Diencephalon (tissue), 1 donor: Measurements from ENCODE around the gene SLC18A2. TPM values are rescaled to one million over a fixed set of nuclear protein-coding genes. Genes with fewer than 3 reads are reported as not detected.

Experiments used
- total RNA-seq: library from RNA; depleted of rRNA; stranded (reverse); fragments of >200 nt; gene quantifications from one replicate; pipeline ENCODE4 v1.2.3, GENCODE V29; 2014

SLC18A2 gene
- 13.1 TPM for total RNA-seq

GRCh38 chr10:117240621-117241529, at the start of gene SLC18A2:
TSS of gene SLC18A2 (plus strand) at chr10:117241114. CDS start at chr10:117241694, 580 bp downstream.

GRCh38 chr10:117197189-117197588, 43.7 kb upstream of the SLC18A2 start, which contains the start of gene KCNK18:
TSS of gene KCNK18 (plus strand) at chr10:117197489. CDS start at chr10:117197489, 0 bp downstream.

Other genes starting within 250 kb of the SLC18A2 start
- gene SHTN1, start 235.9 kb upstream of the SLC18A2 start, total RNA-seq: 52.6 TPM
- 4.6 TPM for gene VAX1, start 102.8 kb upstream of the SLC18A2 start, total RNA-seq
- not detected for gene KCNK18, start 43.6 kb upstream of the SLC18A2 start, total RNA-seq
- 36.9 TPM for gene PDZD8, start 134.3 kb downstream of the SLC18A2 start, total RNA-seq